Prostate gland (tissue), 2 donors: ENCODE data around the gene EZH1. TPM values are rescaled to one million over a fixed set of nuclear protein-coding genes. Genes with fewer than 3 reads are reported as not detected.

ENCODE experiments used
- DNase-seq: peaks from one replicate; pipeline ENCODE4 v3.0.0-alpha.2; 2019; ENCODE audit warnings: low spot score
- H3K27ac ChIP-seq, 2 donors: fragments of 200-600 bp; sonication (generic); 2 replicates each; pipeline ENCODE4 v1.5.1; 2017 to 2019
- H3K27me3 ChIP-seq: fragments of 200-600 bp; sonication (generic); replicated peaks from 2 replicates; pipeline ENCODE4 v1.5.1; 2019; ENCODE audit not compliant: insufficient read depth
- H3K36me3 ChIP-seq, 2 donors: fragments of 200-600 bp; sonication (generic); 1 replicate in 1 of 2; 2 replicates in 1 of 2; pipeline versions ENCODE4 v1.5.1 to v1.8.1; 2017 to 2019
- H3K4me1 ChIP-seq: fragments of 200-600 bp; sonication (generic); replicated peaks from 2 replicates; pipeline ENCODE4 v1.5.1; 2019
- H3K4me3 ChIP-seq, 2 donors: fragments of 200-600 bp; sonication (generic); 2 replicates each; pipeline ENCODE4 v1.5.1; 2017 to 2019
- H3K9me3 ChIP-seq: fragments of 200-600 bp; sonication (generic); 2 replicates; pipeline ENCODE4 v1.5.1; 2017
- CTCF ChIP-seq, 4 experiments: fragments of 200-600 bp in 2 of 4; fragments of 450-650 bp in 2 of 4; sonication (generic) in 2 of 4; IDR thresholded peaks; 1 replicate in 3 of 4; 2 replicates in 1 of 4; pipeline ENCODE4 v1.5.1; 2016 to 2019; ENCODE audit warnings: antibody characterized with exemption in 4 of 4, mild to moderate bottlenecking in 2 of 4, moderate library complexity in 2 of 4
- POLR2A ChIP-seq: fragments of 450-650 bp; IDR thresholded peaks from one replicate; pipeline ENCODE4 v1.6.1; 2016; ENCODE audit warnings: antibody characterized with exemption, mild to moderate bottlenecking
- POLR2AphosphoS5 ChIP-seq: sonication (generic); formaldehyde crosslinking; IDR thresholded peaks from one replicate; pipeline ENCODE4 v1.6.1; 2017; ENCODE audit warnings: antibody characterized with exemption
- WGBS: methylation state at CpG from one replicate; pipeline ENCODE4 v1.1.5; 2018; 5-methylcytosine and 5-hydroxymethylcytosine counted together
- intact Hi-C: fragments of 100-400 bp; cut with DNase I; formaldehyde crosslinking; loops from one replicate; pipeline ENCODE4 v1.14.2; 2022
- total RNA-seq, 2 donors: library from RNA; depleted of rRNA; stranded (reverse); fragments of >200 nt; gene quantifications; one replicate each; pipeline ENCODE4 v1.1.0, GENCODE V29; 2016

Gene EZH1
- total RNA-seq, 2 donors from 2014 or later: 28.5 to 61.2 TPM

- peaks cover 10% of the 10 kb centered on the region for H3K4me1 ChIP-seq
- no peak for DNase-seq
- H3K36me3 ChIP-seq: no peaks in the 10 kb centered on the region
- no peaks in the 10 kb centered on the region for H3K27me3 ChIP-seq
- H3K4me3 ChIP-seq: no peak overlapping the region
- WGBS: 71% methylated on average over 7 of the region's 7 CpGs
- H3K27ac ChIP-seq: no peak overlapping the region
- intact Hi-C loops: no loop called here
- TF ChIP-seq POLR2AphosphoS5 (no peak), POLR2A (no peak), CTCF (IDR thresholded peaks at IDR 0.05) (no peak)
- H3K9me3 ChIP-seq: no peaks in the 10 kb centered on the region
Observed at GRCh38 chr17:42751628-42752027, 6.8 kb upstream of the EZH1 start.

GRCh38 chr17:42750739-42751344 is 6.0 kb upstream of the EZH1 start:
- Histone ChIP-seq H3K27ac (peak overlapping the region in 1 of 2 donors; percentile 71), H3K4me1 (peaks cover 10% of the 10 kb centered on the region), H3K4me3 (no peak overlapping the region), H3K9me3 (no peaks in the 10 kb centered on the region), H3K36me3 (no peaks in the 10 kb centered on the region), H3K27me3 (no peaks in the 10 kb centered on the region)
- WGBS: 42% methylated on average over 3 of the region's 3 CpGs
- TF ChIP-seq CTCF (IDR thresholded peaks at IDR 0.05) (no peak), POLR2AphosphoS5 (no peak), POLR2A (no peak)
- intact Hi-C loops: no loop called here
- DNase-seq: no peak

- Histone ChIP-seq H3K4me1 (peaks cover 10% of the 10 kb centered on the region), H3K9me3 (no peaks in the 10 kb centered on the region)
- DNase-seq: no peak
Observed at GRCh38 chr17:42748908-42749798, 4.3 kb upstream of the EZH1 start.

GRCh38 chr17:42748202-42748907 is 3.5 kb upstream of the EZH1 start:
- H3K9me3 ChIP-seq: no peaks in the 10 kb centered on the region
- H3K27me3 ChIP-seq: no peaks in the 10 kb centered on the region
- no peak for DNase-seq
- no peak for TF ChIP-seq POLR2AphosphoS5
- no peak for TF ChIP-seq POLR2A
- no peak for TF ChIP-seq CTCF (IDR thresholded peaks at IDR 0.05)
- H3K4me1 ChIP-seq: peaks cover 17% of the 10 kb centered on the region
- H3K36me3 ChIP-seq: no peaks in the 10 kb centered on the region
- peak overlapping the region; percentile 71 to 74 for H3K27ac ChIP-seq
- 51% methylated on average over 7 of the region's 7 CpGs for WGBS
- intact Hi-C loops: no loop called here
- H3K4me3 ChIP-seq: no peak overlapping the region

More at GRCh38 chr17:42748908-42749798, 4.3 kb upstream of the EZH1 start:
- Histone ChIP-seq H3K27me3 (no peaks in the 10 kb centered on the region), H3K4me3 (no peak overlapping the region), H3K36me3 (no peaks in the 10 kb centered on the region), H3K27ac (peak overlapping the region; percentile 71 to 74)
- intact Hi-C loops: no loop called here
- TF ChIP-seq POLR2AphosphoS5 (no peak), CTCF (IDR thresholded peaks at IDR 0.05) (no peak), POLR2A (no peak)
- 45% methylated on average over 11 of the region's 11 CpGs for WGBS
